ENCODE measurements around the gene EXTL2. TPM values are rescaled to one million over a fixed set of nuclear protein-coding genes. Genes with fewer than 3 reads are reported as not detected.
A peak's percentile ranks its signal among the peaks of the same experiment; 100 is the strongest.

Gene EXTL2, protein sequence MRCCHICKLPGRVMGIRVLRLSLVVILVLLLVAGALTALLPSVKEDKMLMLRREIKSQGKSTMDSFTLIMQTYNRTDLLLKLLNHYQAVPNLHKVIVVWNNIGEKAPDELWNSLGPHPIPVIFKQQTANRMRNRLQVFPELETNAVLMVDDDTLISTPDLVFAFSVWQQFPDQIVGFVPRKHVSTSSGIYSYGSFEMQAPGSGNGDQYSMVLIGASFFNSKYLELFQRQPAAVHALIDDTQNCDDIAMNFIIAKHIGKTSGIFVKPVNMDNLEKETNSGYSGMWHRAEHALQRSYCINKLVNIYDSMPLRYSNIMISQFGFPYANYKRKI
- total RNA-seq = 28.6 and 30.9 TPM in 2 replicates
- polyA plus RNA-seq = 16.9 and 19.7 TPM in 2 replicates

DNA sequence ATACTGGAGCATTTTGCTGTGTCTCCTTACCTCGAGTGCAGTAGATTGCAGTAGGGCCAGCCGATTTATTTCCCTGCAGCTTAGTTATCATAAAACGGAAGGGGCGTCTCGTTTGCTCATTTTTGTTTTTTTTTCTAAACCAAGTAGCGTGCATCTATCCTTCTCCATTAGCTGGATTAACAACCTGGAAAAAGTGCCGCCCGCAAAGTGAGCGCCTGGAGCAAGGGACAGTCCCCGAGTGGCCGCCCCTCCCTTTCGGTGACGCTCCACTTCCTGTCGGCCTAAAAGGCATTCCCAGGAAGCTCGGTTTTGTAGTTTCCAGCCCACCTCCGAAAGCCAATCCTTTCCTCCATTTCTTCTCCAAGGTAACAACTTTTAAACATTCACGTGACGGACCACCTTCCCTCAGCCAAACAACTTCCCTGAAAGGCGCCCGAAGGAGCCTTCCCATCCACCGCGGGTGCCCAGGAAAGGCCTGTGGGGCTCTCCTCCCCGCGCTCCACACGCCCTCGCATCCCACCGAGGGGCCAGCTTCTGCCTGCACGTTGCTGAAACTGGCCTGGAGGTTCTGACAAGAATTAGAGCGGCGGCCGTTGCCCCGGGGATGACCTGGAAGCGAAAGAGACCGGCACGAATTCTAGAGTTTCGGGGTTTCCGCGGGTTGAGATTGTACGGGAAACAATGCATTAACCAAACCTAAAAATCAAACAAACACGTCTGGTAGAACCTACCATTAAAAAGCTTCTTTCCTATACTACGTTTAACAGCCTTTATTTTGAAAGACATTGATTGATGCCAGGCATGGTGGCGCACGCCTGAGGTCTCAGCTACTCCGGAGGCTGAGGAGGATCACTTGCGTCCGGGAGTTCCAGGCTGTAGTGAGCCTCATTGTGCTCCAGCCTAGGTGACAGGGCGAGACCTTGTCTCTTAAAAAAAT lies at the start of gene EXTL2:
EXTL2 (minus strand) TSS at position 240 of the 937 bp plus-strand sequence. CDS start 6,085 bp downstream, outside the sequence.
- Histone ChIP-seq H3K36me3 (replicated peaks; ENCODE audit: insufficient read depth, low read depth) (peaks cover 2% of the 10 kb centered on the region), H4K20me1 (ENCODE audit: insufficient read depth, poor library complexity, severe bottlenecking) (no peaks in the 10 kb centered on the region), H2AFZ (peak within 1 kb of the TSS; percentile 86), H3K4me2 (peak within 1 kb of the TSS; percentile 89), H3K27ac (peak within 1 kb of the TSS; percentile 98), H3K27me3 (no peaks in the 10 kb centered on the region), H3K9me2 (replicated peaks; ENCODE audit: insufficient read depth) (no peaks in the 10 kb centered on the region), H3K4me1 (ENCODE audit: insufficient read depth) (peaks cover 23% of the 10 kb centered on the region), H3K4me3 (peak within 1 kb of the TSS; percentile 79), H3K9me3 (ENCODE audit: low read depth) (no peaks in the 10 kb centered on the region), H3K79me2 (peaks cover 64% of the 10 kb centered on the region)
- peak; percentile 92 for DNase-seq (ENCODE audit: low spot score)
- no peak for TF ChIP-seq EZH2 (IDR thresholded peaks at IDR 0.05; ENCODE audit: borderline replicate concordance)
- no peak for TF ChIP-seq EZH2phosphoT487 (IDR thresholded peaks at IDR 0.05; ENCODE audit: low read depth, severe bottlenecking, unreplicated experiment)
- TF ChIP-seq, protein P1, sequence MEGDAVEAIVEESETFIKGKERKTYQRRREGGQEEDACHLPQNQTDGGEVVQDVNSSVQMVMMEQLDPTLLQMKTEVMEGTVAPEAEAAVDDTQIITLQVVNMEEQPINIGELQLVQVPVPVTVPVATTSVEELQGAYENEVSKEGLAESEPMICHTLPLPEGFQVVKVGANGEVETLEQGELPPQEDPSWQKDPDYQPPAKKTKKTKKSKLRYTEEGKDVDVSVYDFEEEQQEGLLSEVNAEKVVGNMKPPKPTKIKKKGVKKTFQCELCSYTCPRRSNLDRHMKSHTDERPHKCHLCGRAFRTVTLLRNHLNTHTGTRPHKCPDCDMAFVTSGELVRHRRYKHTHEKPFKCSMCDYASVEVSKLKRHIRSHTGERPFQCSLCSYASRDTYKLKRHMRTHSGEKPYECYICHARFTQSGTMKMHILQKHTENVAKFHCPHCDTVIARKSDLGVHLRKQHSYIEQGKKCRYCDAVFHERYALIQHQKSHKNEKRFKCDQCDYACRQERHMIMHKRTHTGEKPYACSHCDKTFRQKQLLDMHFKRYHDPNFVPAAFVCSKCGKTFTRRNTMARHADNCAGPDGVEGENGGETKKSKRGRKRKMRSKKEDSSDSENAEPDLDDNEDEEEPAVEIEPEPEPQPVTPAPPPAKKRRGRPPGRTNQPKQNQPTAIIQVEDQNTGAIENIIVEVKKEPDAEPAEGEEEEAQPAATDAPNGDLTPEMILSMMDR (IDR thresholded peaks at IDR 0.05; ENCODE audit: poor library complexity) = no peak
- WGBS (ENCODE audit: low lambda C conversion rate, missing lambda C conversion rate) = 1% methylated on average over 47 of the region's 47 CpGs

DNA sequence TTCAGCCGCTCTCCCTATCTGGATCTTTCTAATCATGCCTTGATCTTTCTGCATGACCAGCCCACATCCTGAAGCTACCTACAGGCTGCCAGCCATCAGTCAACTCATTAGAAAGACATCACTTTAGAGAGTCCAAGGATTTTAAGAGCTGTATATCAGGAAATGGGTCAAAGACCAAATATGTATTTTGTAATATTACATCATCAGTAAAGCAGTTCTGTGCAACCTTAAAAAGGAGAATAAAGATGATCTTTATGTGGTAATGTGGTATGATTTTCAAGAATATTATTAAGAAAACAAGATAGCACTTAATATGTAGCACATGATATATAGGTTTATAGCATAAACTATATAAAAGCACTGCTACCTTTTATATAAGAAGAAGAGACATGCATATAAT lies 48.9 kb upstream of the EXTL2 start:
- H3K36me3 ChIP-seq (replicated peaks; ENCODE audit: insufficient read depth, low read depth) = no peaks in the 10 kb centered on the region
- no peak for DNase-seq (ENCODE audit: low spot score)
- H3K4me3 ChIP-seq = no peak overlapping the region
- no peak overlapping the region for H2AFZ ChIP-seq
- 100% methylated on average over 1 of the region's 1 CpG for WGBS (ENCODE audit: low lambda C conversion rate, missing lambda C conversion rate)
- no peaks in the 10 kb centered on the region for H3K4me1 ChIP-seq (ENCODE audit: insufficient read depth)
- H3K27ac ChIP-seq = no peak overlapping the region
- TF ChIP-seq, protein P1 (IDR thresholded peaks at IDR 0.05; ENCODE audit: poor library complexity) = no peak
- TF ChIP-seq EZH2 (IDR thresholded peaks at IDR 0.05; ENCODE audit: borderline replicate concordance) (no peak), EZH2phosphoT487 (IDR thresholded peaks at IDR 0.05; ENCODE audit: low read depth, severe bottlenecking, unreplicated experiment) (no peak)
- peaks cover 6% of the 10 kb centered on the region for H3K79me2 ChIP-seq
- H3K9me3 ChIP-seq (ENCODE audit: low read depth) = no peaks in the 10 kb centered on the region
- H3K27me3 ChIP-seq = no peaks in the 10 kb centered on the region
- H4K20me1 ChIP-seq (ENCODE audit: insufficient read depth, poor library complexity, severe bottlenecking) = no peaks in the 10 kb centered on the region
- H3K4me2 ChIP-seq = no peak overlapping the region
- no peaks in the 10 kb centered on the region for H3K9me2 ChIP-seq (replicated peaks; ENCODE audit: insufficient read depth)

DNA sequence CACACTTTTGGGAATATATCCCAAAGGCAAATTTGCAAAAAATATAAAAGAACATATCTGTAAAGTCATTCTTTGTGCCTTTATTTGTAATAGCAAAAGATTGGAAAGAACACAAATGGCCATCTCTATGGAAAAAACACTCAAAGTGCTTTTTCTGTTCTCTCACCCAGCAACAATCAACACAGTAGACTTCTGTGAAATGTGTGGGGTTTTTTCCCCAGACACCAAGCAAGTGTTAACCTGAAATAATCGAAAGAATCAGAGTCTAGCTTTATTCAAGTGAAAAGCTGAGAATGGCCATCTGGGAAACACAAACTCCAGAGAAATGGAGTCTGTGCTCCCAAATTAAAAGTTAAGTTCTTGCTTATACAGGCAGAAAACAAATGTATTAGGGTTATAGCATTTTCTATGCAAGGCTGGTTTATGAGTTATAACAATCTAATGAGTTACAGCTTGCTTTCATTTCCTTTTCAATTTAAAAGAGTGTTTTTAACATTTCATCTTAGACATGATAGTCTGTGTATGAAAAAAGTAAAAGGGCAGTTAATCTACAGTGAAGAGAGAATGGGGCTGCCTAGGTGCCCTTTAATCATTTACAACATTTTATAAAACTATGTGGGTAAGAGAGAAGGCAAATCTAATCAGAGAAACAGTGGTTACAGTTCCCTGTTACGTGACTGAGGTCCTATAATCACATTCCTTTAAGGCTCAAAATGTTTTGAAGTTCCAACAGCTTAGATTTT lies 47.8 kb upstream of the EXTL2 start:
- Histone ChIP-seq H3K4me1 (ENCODE audit: insufficient read depth) (no peaks in the 10 kb centered on the region), H3K27me3 (no peaks in the 10 kb centered on the region), H2AFZ (no peak overlapping the region), H3K4me3 (no peak overlapping the region), H3K9me3 (ENCODE audit: low read depth) (no peaks in the 10 kb centered on the region), H3K9me2 (replicated peaks; ENCODE audit: insufficient read depth) (no peaks in the 10 kb centered on the region), H4K20me1 (ENCODE audit: insufficient read depth, poor library complexity, severe bottlenecking) (no peaks in the 10 kb centered on the region), H3K36me3 (replicated peaks; ENCODE audit: insufficient read depth, low read depth) (no peaks in the 10 kb centered on the region), H3K27ac (no peak overlapping the region), H3K4me2 (no peak overlapping the region), H3K79me2 (peaks cover 3% of the 10 kb centered on the region)
- WGBS (ENCODE audit: low lambda C conversion rate, missing lambda C conversion rate) = 58% methylated on average over 2 of the region's 2 CpGs
- no peak for DNase-seq (ENCODE audit: low spot score)
- TF ChIP-seq EZH2phosphoT487 (IDR thresholded peaks at IDR 0.05; ENCODE audit: low read depth, severe bottlenecking, unreplicated experiment) = no peak
- no peak for TF ChIP-seq EZH2 (IDR thresholded peaks at IDR 0.05; ENCODE audit: borderline replicate concordance)
- TF ChIP-seq, protein P1 (IDR thresholded peaks at IDR 0.05; ENCODE audit: poor library complexity) = no peak

All from hepatocyte (in vitro differentiated cells).